HS-5 (cell line): ENCODE data around the gene FOXF1.

Experiments used
- DNase-seq: peaks from one replicate; pipeline ENCODE4 v3.0.0-alpha.2; 2012; ENCODE audit warnings: low read depth

Gene FOXF1

DNA sequence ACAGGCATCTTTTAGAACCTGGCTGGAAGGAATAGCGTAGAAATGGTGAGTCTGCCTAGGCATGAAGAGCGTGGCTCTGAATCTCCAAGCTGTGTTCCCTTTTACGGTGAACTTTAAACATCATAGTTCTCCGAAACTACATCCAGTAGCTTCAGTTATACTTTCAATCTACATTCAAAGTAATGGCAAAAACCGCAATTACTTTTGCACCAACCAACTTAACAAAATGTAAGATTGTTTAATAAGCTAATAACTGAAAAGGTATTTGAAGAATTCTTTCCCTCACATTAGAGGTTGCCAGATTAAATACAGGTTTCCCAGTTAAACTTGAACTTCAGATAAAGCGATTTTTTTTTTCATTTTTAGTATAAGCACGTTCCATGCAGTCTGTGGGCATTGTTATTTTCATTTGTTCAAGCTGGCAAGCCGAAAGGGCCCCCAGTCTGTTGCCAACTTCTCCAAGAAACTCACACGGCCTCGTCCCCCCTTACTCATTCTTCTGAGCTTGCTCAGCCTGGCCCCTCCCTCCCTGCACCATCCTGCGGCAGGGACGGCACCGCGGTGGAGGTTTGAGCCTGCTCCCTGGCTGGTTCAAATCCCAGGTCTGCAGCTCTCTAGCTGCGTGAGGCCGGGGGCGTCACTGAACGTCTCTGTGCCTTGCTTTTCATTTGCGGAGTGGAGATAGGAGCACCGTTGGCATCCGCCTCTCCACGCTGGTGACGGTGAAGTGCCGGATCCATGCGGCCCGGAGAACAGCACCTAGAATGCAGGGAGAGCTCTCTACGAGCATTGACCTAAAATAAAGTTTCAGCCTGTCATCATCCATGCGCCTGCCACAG lies 48.2 kb downstream of the FOXF1 start:
- no peak for DNase-seq

DNA sequence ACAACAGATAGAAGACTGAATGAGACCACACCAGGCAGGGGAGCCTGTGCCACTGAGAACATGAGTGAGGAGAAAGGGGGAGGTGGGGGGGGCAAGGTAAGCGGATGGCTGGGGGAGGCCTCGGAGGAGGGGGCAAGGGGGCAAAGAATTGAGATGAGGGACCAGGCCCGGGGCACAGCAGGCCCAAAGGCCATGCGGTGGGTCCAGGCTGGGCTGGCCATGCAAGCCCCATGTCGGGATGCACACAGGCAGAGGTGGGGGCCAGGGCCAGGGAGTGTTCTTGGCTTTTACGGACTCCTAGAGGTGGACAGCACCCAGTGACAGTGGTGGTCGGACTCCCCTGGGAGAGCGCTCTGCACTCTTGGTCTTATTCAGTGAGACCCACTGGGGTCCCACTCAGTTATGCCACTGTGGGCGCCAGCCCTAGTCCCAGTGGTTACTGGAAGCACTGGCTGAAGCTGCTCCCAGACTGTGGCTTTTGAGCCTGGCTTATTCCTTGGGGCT lies 49.5 kb downstream of the FOXF1 start:
- no peak for DNase-seq

DNA sequence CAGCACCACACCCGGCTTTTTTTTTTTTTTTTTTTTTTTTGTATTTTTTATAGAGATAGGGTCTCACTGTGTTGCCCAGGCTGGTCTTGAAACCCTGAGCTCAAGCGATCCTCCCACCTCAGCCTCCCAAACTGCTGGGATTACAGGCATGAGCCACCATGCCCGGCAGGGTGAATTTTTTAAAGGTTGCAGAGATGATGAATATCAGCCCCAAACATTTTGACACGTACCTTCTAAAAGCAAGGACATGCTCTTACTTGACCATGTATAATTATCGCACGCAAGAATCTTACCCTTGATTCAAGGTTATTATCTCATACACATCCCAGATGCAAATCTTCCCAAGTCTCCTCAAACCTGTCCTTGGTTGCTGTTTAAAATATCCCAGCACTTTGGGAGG lies 52.0 kb downstream of the FOXF1 start:
- no peak for DNase-seq

DNA sequence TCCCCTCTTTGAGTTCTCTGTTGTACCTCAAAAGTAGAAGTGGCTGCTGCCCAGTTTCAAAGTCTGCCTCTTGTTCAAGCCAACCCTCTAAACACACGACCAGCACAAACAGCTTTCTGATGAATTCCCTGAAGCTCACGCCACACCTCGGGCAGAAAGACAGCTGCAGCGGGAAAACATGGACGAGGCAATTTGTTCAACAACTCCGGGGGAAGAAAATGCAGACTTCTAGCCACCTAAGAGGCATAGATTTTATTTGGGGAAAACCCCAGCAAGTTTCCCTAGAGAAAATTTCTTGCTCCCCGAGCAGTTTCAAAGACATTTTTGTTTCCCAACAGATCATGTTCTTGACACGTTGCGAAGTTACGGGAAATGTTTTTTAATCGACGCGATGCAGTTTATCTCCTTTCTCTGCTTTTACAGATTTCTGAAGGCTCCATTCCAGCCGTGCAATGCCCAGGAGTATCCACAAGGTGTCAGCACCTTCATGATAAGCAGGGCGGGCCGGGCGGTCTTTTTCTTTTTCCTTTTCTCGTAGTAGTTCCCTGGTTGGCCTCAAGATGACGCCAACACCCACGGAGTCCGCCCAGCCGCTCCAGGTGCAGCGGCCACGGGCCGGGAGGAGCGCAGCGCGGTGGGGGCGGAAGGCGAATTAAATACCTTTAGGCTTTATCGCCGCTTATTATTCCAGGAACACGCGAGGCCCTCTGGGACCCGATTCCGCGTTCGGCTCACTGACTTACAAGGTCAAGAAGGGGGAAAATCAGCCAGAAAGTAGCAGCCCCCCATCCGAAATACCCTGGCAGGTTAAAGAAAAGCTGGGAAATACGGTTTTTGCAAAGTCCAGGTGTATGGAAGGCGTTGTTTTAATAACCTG lies 53.4 kb downstream of the FOXF1 start:
- DNase-seq: no peak
